ENCODE data around the gene LY6G6F. TPM values are rescaled to one million over a fixed set of nuclear protein-coding genes. Genes with fewer than 3 reads are reported as not detected.

LY6G6F gene
- total and polyA plus RNA-seq, 2 of the 13 experiments (the other 11 are each of a cell fraction or from before 2014, with no cell fraction given), result not detected

GRCh38 chr6:31719001-31719400, 12.3 kb downstream of the LY6G6F start:
- peaks cover 5 to 47% of the 10 kb centered on the region in 2 experiments; a peak in 4 of 5 replicates for H3K27me3 ChIP-seq (ENCODE audit: control insufficient read depth in 1 of 2, insufficient read depth in 2 of 2, low read length in 2 of 2)
- intact Hi-C loops (cut with micrococcal nuclease; ENCODE audit: unreplicated experiment) (loop anchor here (5.0 kb wide), 1 partner anchor 37 kb away; the partner anchor contains the start of gene LY6G5C), in situ Hi-C loops (cut with HindIII; ENCODE audit: extremely low pct_ligation_motif_present, low pct_unique_long_range_greater_than_20kb) (no loop called here)
- CTCF ChIA-PET (ENCODE audit: low intra/inter-chr PET ratio, low total read pairs), result no interaction called here
- DNase-seq (ENCODE audit: low spot score) (no peak), FAIRE-seq (no peak), ATAC-seq (no peak)
- TF ChIP-seq, protein P1, sequence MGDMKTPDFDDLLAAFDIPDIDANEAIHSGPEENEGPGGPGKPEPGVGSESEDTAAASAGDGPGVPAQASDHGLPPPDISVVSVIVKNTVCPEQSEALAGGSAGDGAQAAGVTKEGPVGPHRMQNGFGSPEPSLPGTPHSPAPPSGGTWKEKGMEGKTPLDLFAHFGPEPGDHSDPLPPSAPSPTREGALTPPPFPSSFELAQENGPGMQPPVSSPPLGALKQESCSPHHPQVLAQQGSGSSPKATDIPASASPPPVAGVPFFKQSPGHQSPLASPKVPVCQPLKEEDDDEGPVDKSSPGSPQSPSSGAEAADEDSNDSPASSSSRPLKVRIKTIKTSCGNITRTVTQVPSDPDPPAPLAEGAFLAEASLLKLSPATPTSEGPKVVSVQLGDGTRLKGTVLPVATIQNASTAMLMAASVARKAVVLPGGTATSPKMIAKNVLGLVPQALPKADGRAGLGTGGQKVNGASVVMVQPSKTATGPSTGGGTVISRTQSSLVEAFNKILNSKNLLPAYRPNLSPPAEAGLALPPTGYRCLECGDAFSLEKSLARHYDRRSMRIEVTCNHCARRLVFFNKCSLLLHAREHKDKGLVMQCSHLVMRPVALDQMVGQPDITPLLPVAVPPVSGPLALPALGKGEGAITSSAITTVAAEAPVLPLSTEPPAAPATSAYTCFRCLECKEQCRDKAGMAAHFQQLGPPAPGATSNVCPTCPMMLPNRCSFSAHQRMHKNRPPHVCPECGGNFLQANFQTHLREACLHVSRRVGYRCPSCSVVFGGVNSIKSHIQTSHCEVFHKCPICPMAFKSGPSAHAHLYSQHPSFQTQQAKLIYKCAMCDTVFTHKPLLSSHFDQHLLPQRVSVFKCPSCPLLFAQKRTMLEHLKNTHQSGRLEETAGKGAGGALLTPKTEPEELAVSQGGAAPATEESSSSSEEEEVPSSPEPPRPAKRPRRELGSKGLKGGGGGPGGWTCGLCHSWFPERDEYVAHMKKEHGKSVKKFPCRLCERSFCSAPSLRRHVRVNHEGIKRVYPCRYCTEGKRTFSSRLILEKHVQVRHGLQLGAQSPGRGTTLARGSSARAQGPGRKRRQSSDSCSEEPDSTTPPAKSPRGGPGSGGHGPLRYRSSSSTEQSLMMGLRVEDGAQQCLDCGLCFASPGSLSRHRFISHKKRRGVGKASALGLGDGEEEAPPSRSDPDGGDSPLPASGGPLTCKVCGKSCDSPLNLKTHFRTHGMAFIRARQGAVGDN (CRISPR knock-in tag; IDR thresholded peaks at IDR 0.05), result peak; percentile 18; the same call in 1 of the 2 replicates
- no peak for TF ChIP-seq ZFP90 (CRISPR knock-in tag; IDR thresholded peaks at IDR 0.05; ENCODE audit: borderline replicate concordance)
- no peak overlapping the region for H3K4me2 ChIP-seq (ENCODE audit: low read depth, low read length)
- no peak overlapping the region for H3K9ac ChIP-seq (ENCODE audit: insufficient read depth, low read depth, low read length)
- H3K9me3 ChIP-seq (ENCODE audit: low read length), result no peaks in the 10 kb centered on the region
- no peaks in the 10 kb centered on the region for H3K36me3 ChIP-seq (replicated peaks in 1 of 2; ENCODE audit: control insufficient read depth in 1 of 2, insufficient read depth in 2 of 2, low read length in 2 of 2)
- no peak overlapping the region for H3K4me3 ChIP-seq (replicated peaks in 1 of 3; ENCODE audit: insufficient read depth in 1 of 3, low read depth in 2 of 3, low read length in 3 of 3)
- no peak overlapping the region for H2AFZ ChIP-seq (ENCODE audit: low read length)
- H4K20me1 ChIP-seq (ENCODE audit: insufficient read depth, low read length), result no peaks in the 10 kb centered on the region
- WGBS (ENCODE audit: low lambda C conversion rate), result 40% methylated on average over 5 of the region's 6 CpGs
- H3K4me1 ChIP-seq (ENCODE audit: insufficient read depth, low read length), result peaks cover 15% of the 10 kb centered on the region
- no TSS peak for BruUV-seq (replicated peaks)
- no peaks in the 10 kb centered on the region for H3K79me2 ChIP-seq (ENCODE audit: insufficient read depth, low read length)
- no peak overlapping the region for H3K27ac ChIP-seq (ENCODE audit: extremely low read length, insufficient read depth, low read length)
- POLR2A ChIA-PET, result no interaction called here

DNA sequence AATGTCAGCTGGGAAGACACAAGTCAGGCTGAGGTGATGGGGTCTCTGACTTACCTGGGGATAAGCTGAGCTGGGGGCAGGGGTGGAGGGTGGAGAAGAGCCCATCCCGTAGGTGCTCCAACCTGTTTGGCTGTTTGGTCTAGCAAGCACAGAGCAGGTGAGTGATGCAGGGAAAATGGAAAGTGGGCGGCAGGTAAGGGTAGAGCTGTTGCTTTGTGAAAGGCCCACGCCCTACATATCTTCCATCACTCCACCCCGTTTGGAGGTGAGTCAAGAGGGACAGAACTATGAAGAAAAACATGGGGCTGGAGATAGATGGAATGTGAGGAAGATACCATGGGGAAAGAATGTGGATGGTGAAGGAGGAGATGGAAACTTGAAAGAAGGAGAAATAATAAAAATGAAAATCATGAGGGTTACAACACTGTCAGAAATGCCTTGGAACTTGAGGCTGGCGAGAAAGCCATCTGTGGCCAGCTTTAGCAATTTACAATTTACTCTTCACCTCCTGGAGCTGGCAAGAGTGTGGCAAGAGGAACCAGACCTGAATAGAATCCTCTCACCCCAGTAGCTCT, 13.6 kb downstream of the LY6G6F start:
- Histone ChIP-seq H3K79me2 (ENCODE audit: insufficient read depth, low read length) (no peaks in the 10 kb centered on the region), H4K20me1 (ENCODE audit: insufficient read depth, low read length) (no peaks in the 10 kb centered on the region), H3K9me3 (ENCODE audit: low read length) (no peaks in the 10 kb centered on the region), H3K4me2 (ENCODE audit: low read depth, low read length) (no peak overlapping the region), H3K27me3 (ENCODE audit: control insufficient read depth in 1 of 2, insufficient read depth in 2 of 2, low read length in 2 of 2) (peaks cover 5 to 39% of the 10 kb centered on the region in 2 experiments; a peak in 4 of 5 replicates), H3K4me1 (ENCODE audit: insufficient read depth, low read length) (peaks cover 9% of the 10 kb centered on the region), H3K27ac (ENCODE audit: extremely low read length, insufficient read depth, low read length) (no peak overlapping the region), H2AFZ (ENCODE audit: low read length) (no peak overlapping the region), H3K9ac (ENCODE audit: insufficient read depth, low read depth, low read length) (no peak overlapping the region), H3K4me3 (replicated peaks in 1 of 3; ENCODE audit: insufficient read depth in 1 of 3, low read depth in 2 of 3, low read length in 3 of 3) (no peak overlapping the region), H3K36me3 (replicated peaks in 1 of 2; ENCODE audit: control insufficient read depth in 1 of 2, insufficient read depth in 2 of 2, low read length in 2 of 2) (no peaks in the 10 kb centered on the region)
- WGBS (ENCODE audit: low lambda C conversion rate), result 24% methylated on average over 5 of the region's 5 CpGs
- no peak for FAIRE-seq
- no TSS peak for BruUV-seq (replicated peaks)
- intact Hi-C loops (cut with micrococcal nuclease; ENCODE audit: unreplicated experiment), result no loop called here
- ATAC-seq, result no peak
- DNase-seq (ENCODE audit: low spot score), result no peak
- ChIA-PET CTCF (ENCODE audit: low intra/inter-chr PET ratio, low total read pairs) (no interaction called here), POLR2A (interaction anchor here (1.0 kb wide), 3 partner anchors 17 to 46 kb away, joined by 3 read pairs; partner anchors contain the start of gene ABHD16A)
- in situ Hi-C loops (cut with HindIII; ENCODE audit: extremely low pct_ligation_motif_present, low pct_unique_long_range_greater_than_20kb), result no loop called here
- TF ChIP-seq, protein P2, sequence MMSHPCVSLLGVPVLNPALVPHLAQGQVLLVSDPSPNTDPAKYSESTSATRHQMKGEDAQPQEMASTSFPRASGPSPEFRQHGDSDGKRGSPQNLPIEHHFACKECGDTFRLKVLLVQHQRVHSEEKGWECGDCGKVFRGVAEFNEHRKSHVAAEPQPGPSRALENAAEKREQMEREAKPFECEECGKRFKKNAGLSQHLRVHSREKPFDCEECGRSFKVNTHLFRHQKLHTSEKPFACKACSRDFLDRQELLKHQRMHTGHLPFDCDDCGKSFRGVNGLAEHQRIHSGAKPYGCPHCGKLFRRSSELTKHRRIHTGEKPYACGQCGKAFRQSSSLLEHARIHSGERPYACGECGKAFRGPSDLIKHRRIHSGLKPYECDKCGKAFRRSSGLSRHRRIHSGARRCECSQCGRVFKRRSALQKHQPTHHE (CRISPR knock-in tag; IDR thresholded peaks at IDR 0.05; ENCODE audit: borderline replicate concordance), result no peak
- TF ChIP-seq KAT7 (CRISPR knock-in tag; IDR thresholded peaks at IDR 0.05; ENCODE audit: borderline replicate concordance) (no peak), ZNF383 (CRISPR knock-in tag; IDR thresholded peaks at IDR 0.05; ENCODE audit: borderline replicate concordance) (no peak), CAMTA2 (CRISPR knock-in tag; IDR thresholded peaks at IDR 0.05; ENCODE audit: borderline replicate concordance) (no peak), KLF9 (CRISPR knock-in tag; IDR thresholded peaks at IDR 0.05; ENCODE audit: low read depth) (no peak), MAFK (conservative IDR thresholded peaks at IDR 0.05 in 1 of 2, IDR thresholded peaks at IDR 0.05 in 1 of 2; ENCODE audit: low read length in 2 of 2) (no peak), ZNF382 (CRISPR knock-in tag; IDR thresholded peaks at IDR 0.05; ENCODE audit: borderline replicate concordance) (no peak), ZNF138 (CRISPR knock-in tag; IDR thresholded peaks at IDR 0.05; ENCODE audit: low read depth) (no peak), ZNF468 (CRISPR knock-in tag; IDR thresholded peaks at IDR 0.05) (no peak), PRPF4 (IDR thresholded peaks at IDR 0.05; ENCODE audit: low read depth, low read length, poor library complexity, severe bottlenecking) (no peak), ZNF501 (CRISPR knock-in tag; IDR thresholded peaks at IDR 0.05) (no peak)
